Sigmoid colon (tissue), 4 donors: ENCODE measurements around the gene FGF22.

Source experiments
- CTCF ChIP-seq, 4 experiments: fragments of 450-650 bp in 3 of 4; fragments of 200-600 bp in 1 of 4; IDR thresholded peaks; one replicate each; pipeline ENCODE4 v1.5.1; 2016 to 2019; ENCODE audit warnings: antibody characterized with exemption in 4 of 4, mild to moderate bottlenecking in 3 of 4, moderate library complexity in 2 of 4
- EP300 ChIP-seq, 4 donors: sonication (generic); formaldehyde crosslinking; IDR thresholded peaks; one replicate each; pipeline ENCODE4 v1.6.1; 2017; ENCODE audit warnings: antibody characterized with exemption in 4 of 4
- POLR2A ChIP-seq, 2 donors: fragments of 450-650 bp; IDR thresholded peaks; one replicate each; pipeline ENCODE4 v1.6.1; 2016; ENCODE audit warnings: antibody characterized with exemption in 2 of 2, mild to moderate bottlenecking in 2 of 2, moderate library complexity in 2 of 2

GRCh38 chr19:596263-596655, 43.4 kb upstream of the FGF22 start:
- TF ChIP-seq CTCF (IDR thresholded peaks at IDR 0.05) (no peak), POLR2A (IDR thresholded peaks at IDR 0.05) (no peak), EP300 (IDR thresholded peaks at IDR 0.05) (no peak)
